ENCODE data around the gene MAG. TPM values are rescaled to one million over a fixed set of nuclear protein-coding genes. Genes with fewer than 3 reads are reported as not detected.
A peak's percentile ranks its signal among the peaks of the same experiment; 100 is the strongest.

The MAG gene
- total and polyA plus RNA-seq, 10 of the 15 experiments (the other 5 are each of a cell fraction or from before 2014, with no cell fraction given) = 0.03 to 0.82 (median 0.17) TPM; not detected in 2

GRCh38 chr19:35354898-35355297 lies 62.9 kb downstream of the MAG start (continued):
- TF ChIP-seq MLLT1 (IDR thresholded peaks at IDR 0.05) (0 out of 2 replicates have a peak, but pooled peaks have one; percentile 26), MTA2 (IDR thresholded peaks at IDR 0.05; ENCODE audit: low read depth) (peak; percentile 75; the same call in 1 of the 2 replicates), ZBTB33 (IDR thresholded peaks at IDR 0.05) (no peak), JUNB (IDR thresholded peaks at IDR 0.05) (0 out of 2 replicates have a peak, but pooled peaks have one; percentile 10), EP300 (IDR thresholded peaks at IDR 0.05; ENCODE audit: borderline replicate concordance in 1 of 2, control insufficient read depth in 1 of 2, low read depth in 2 of 2, low read length in 2 of 2) (peak; percentile 47 to 64; a peak in 3 of 4 replicates), ZNF24 (IDR thresholded peaks at IDR 0.05) (no peak), TCF12 (IDR thresholded peaks at IDR 0.05; ENCODE audit: low read depth, low read length) (0 out of 2 replicates have a peak, but pooled peaks have one; percentile 20), TCF7 (IDR thresholded peaks at IDR 0.05; ENCODE audit: borderline replicate concordance) (no peak), CHD1 (IDR thresholded peaks at IDR 0.05; ENCODE audit: low read depth, low read length) (no peak), STAT1 (conservative IDR thresholded peaks at IDR 0.05) (no peak), NFXL1 (IDR thresholded peaks at IDR 0.05; ENCODE audit: borderline replicate concordance) (no peak), BMI1 (IDR thresholded peaks at IDR 0.05; ENCODE audit: borderline replicate concordance) (no peak), POU2F2 (IDR thresholded peaks at IDR 0.05; ENCODE audit: borderline replicate concordance, low read depth, low read length) (peak; percentile 44; the same call in 1 of the 3 replicates), ZNF217 (IDR thresholded peaks at IDR 0.05) (no peak), MAX (IDR thresholded peaks at IDR 0.05; ENCODE audit: low read depth, low read length) (0 out of 2 replicates have a peak, but pooled peaks have one; percentile 24), POLR2AphosphoS2 (IDR thresholded peaks at IDR 0.05; ENCODE audit: low read depth, low read length) (no peak), BCL11A (IDR thresholded peaks at IDR 0.05; ENCODE audit: low read depth, low read length) (peak; percentile 63; the same call in 1 of the 2 replicates), BRCA1 (IDR thresholded peaks at IDR 0.05; ENCODE audit: low read depth, low read length) (no peak), ZNF592 (IDR thresholded peaks at IDR 0.05) (0 out of 2 replicates have a peak, but pooled peaks have one; percentile 45), SMAD1 (IDR thresholded peaks at IDR 0.05; ENCODE audit: low read depth, partially characterized antibody) (no peak), RUNX3 (IDR thresholded peaks at IDR 0.05; ENCODE audit: low read length) (peak; percentile 88), MEF2A (IDR thresholded peaks at IDR 0.05; ENCODE audit: insufficient read depth, low read depth, low read length) (no peak), CREM (IDR thresholded peaks at IDR 0.05; ENCODE audit: low read depth) (no peak), EZH2 (IDR thresholded peaks at IDR 0.05; ENCODE audit: borderline replicate concordance, control insufficient read depth, low read depth, low read length) (no peak)

Measured in GM12878 (cell line).